H1 (cell line): Measurements from ENCODE around the gene NCAPG2. TPM values are rescaled to one million over a fixed set of nuclear protein-coding genes. Genes with fewer than 3 reads are reported as not detected.

ENCODE experiments used
- CTCF ChIA-PET: fragments of 300-600 bp; sonication (Branson Sonifier 250); formaldehyde crosslinking; loops from one replicate; lab custom pipeline; 2021; ENCODE audit not compliant: partially characterized antibody; lab: Charles Lee
- POLR2A ChIA-PET: fragments of 300-600 bp; sonication (Branson Sonifier 250); formaldehyde crosslinking; loops from one replicate; lab custom pipeline; 2021; ENCODE audit warnings: inconsistent platforms; ENCODE audit not compliant: partially characterized antibody; lab: Charles Lee
- DNase-seq, 2 experiments: peaks; one replicate each; pipeline versions ENCODE4 v3.0.0 to v3.0.0-alpha.2; 2010 to 2022; ENCODE audit warnings: low spot score in 2 of 2, low read depth in 1 of 2, mixed read lengths in 1 of 2
- FAIRE-seq: peaks from 2 replicates; lab custom pipeline; 2011; peaks lifted over from hg19 to GRCh38; lab: Jason Lieb, UNC
- H2AFZ ChIP-seq: 2 replicates; pipeline ENCODE4 v1.8.1; 2012; ENCODE audit warnings: low read length, inconsistent platforms
- H2AK5ac ChIP-seq: 2 replicates; pipeline ENCODE4 v1.6.1; 2013; ENCODE audit warnings: low read depth, low read length
- H2BK120ac ChIP-seq: replicated peaks from 2 replicates; pipeline ENCODE3; 2013; ENCODE audit warnings: low read depth, low read length, inconsistent platforms
- H2BK12ac ChIP-seq: 2 replicates; pipeline ENCODE4 v1.6.1; 2013; ENCODE audit warnings: low read depth, low read length
- H2BK15ac ChIP-seq: 2 replicates; pipeline ENCODE4 v1.6.1; 2013; ENCODE audit warnings: low read length
- H2BK20ac ChIP-seq: 2 replicates; pipeline ENCODE4 v1.6.1; 2013; ENCODE audit warnings: low read length
- H2BK5ac ChIP-seq: 2 replicates; pipeline ENCODE4 v1.6.1; 2013; ENCODE audit warnings: low read depth, low read length
- H3K14ac ChIP-seq: 2 replicates; pipeline ENCODE4 v1.6.1; 2013; ENCODE audit warnings: inconsistent platforms; ENCODE audit not compliant: insufficient read length
- H3K18ac ChIP-seq: 2 replicates; pipeline ENCODE4 v1.6.1; 2013; ENCODE audit warnings: low read length; ENCODE audit errors: extremely low read depth
- H3K23ac ChIP-seq: 2 replicates; pipeline ENCODE4 v1.6.1; 2013; ENCODE audit warnings: inconsistent platforms; ENCODE audit not compliant: insufficient read length
- H3K23me2 ChIP-seq: 2 replicates; pipeline ENCODE4 v1.6.1; 2013; ENCODE audit warnings: low read depth, low read length
- H3K27ac ChIP-seq: 2 replicates; pipeline ENCODE4 v1.6.1; 2011; ENCODE audit warnings: low read depth, low read length, inconsistent platforms
- H3K27me3 ChIP-seq, 4 experiments: replicated peaks in 1 of 4; 1 replicate in 1 of 4; 2 replicates in 3 of 4; pipeline versions ENCODE4 v1.6.1 to v1.8.1; 2011 to 2013; ENCODE audit warnings: low read length in 3 of 4, mild to moderate bottlenecking in 3 of 4, inconsistent platforms in 2 of 4, mixed read lengths in 2 of 4, moderate library complexity in 1 of 4; ENCODE audit not compliant: control insufficient read depth in 3 of 4, insufficient read depth in 3 of 4; ENCODE audit errors: extremely low read depth in 1 of 4
- H3K36me3 ChIP-seq, 4 experiments: 2 replicates each; pipeline versions ENCODE4 v1.6.1 to v1.8.1; 2011 to 2013; ENCODE audit warnings: mild to moderate bottlenecking in 4 of 4, low read length in 3 of 4, moderate library complexity in 2 of 4, control low read depth in 1 of 4, inconsistent platforms in 1 of 4; ENCODE audit not compliant: insufficient read depth in 4 of 4, control insufficient read depth in 2 of 4
- H3K4ac ChIP-seq: replicated peaks from 2 replicates; pipeline ENCODE3; 2013; ENCODE audit warnings: low read length, low read depth, mixed read lengths, inconsistent platforms; ENCODE audit not compliant: insufficient read length
- H3K4me1 ChIP-seq, 4 experiments: replicated peaks in 1 of 4; 1 replicate in 1 of 4; 2 replicates in 3 of 4; pipeline versions ENCODE4 v1.6.1 to v1.8.1; 2011 to 2013; ENCODE audit warnings: low read length in 3 of 4, inconsistent platforms in 2 of 4, mixed read lengths in 1 of 4; ENCODE audit not compliant: insufficient read depth in 4 of 4, control insufficient read depth in 3 of 4
- H3K4me2 ChIP-seq, 2 experiments: 2 replicates each; pipeline versions ENCODE4 v1.6.1 to v1.8.1; 2011 to 2013; ENCODE audit warnings: low read depth in 2 of 2, low read length in 2 of 2, control low read depth in 1 of 2, inconsistent platforms in 1 of 2, mild to moderate bottlenecking in 1 of 2; ENCODE audit not compliant: insufficient read depth in 1 of 2
- H3K4me3 ChIP-seq, 4 experiments: fragments of 200-600, 300-600 bp in 1 of 4; sonication (generic), shearing (Covaris generic), sonication (Bioruptor Twin) in 1 of 4; 2 replicates each; pipeline versions ENCODE4 v1.5.1 to v1.8.1; 2011 to 2016; ENCODE audit warnings: low read length in 4 of 4, low read depth in 3 of 4, control low read depth in 2 of 4, inconsistent platforms in 2 of 4, mild to moderate bottlenecking in 2 of 4, mixed read lengths in 1 of 4, moderate library complexity in 1 of 4; ENCODE audit not compliant: insufficient read depth in 2 of 4; ENCODE audit errors: extremely low read depth in 1 of 4
- H3K56ac ChIP-seq: replicated peaks from 2 replicates; pipeline ENCODE3; 2013; ENCODE audit warnings: low read depth, mild to moderate bottlenecking, mixed read lengths, low read length, inconsistent platforms; ENCODE audit not compliant: insufficient read length
- H3K79me1 ChIP-seq: 2 replicates; pipeline ENCODE4 v1.6.1; 2013; ENCODE audit warnings: low read depth, low read length, control low read depth
- H3K79me2 ChIP-seq, 2 experiments: 2 replicates each; pipeline versions ENCODE4 v1.6.1 to v1.8.1; 2012 to 2013; ENCODE audit warnings: low read length in 2 of 2, mild to moderate bottlenecking in 2 of 2, inconsistent platforms in 1 of 2; ENCODE audit not compliant: insufficient read depth in 2 of 2, control insufficient read depth in 1 of 2
- H3K9ac ChIP-seq, 4 experiments: replicated peaks in 1 of 4; 1 replicate in 1 of 4; 2 replicates in 3 of 4; pipeline versions ENCODE4 v1.6.1 to v1.8.1; 2011 to 2013; ENCODE audit warnings: low read depth in 3 of 4, low read length in 3 of 4, control low read depth in 2 of 4, mild to moderate bottlenecking in 2 of 4, moderate library complexity in 2 of 4, inconsistent platforms in 1 of 4; ENCODE audit errors: extremely low read depth in 1 of 4
- H3K9me3 ChIP-seq, 2 experiments: 2 replicates each; pipeline versions ENCODE4 v1.6.1 to v1.8.1; 2012 to 2013; ENCODE audit warnings: mild to moderate bottlenecking in 2 of 2, moderate library complexity in 2 of 2, control low read depth in 1 of 2, inconsistent platforms in 1 of 2, low read depth in 1 of 2, low read length in 1 of 2, mixed read lengths in 1 of 2; ENCODE audit not compliant: insufficient read depth in 2 of 2
- H4K20me1 ChIP-seq, 2 experiments: replicated peaks in 1 of 2; 2 replicates each; pipeline versions ENCODE3 to v1.8.1; 2011 to 2013; ENCODE audit warnings: inconsistent platforms in 2 of 2, low read length in 2 of 2, mild to moderate bottlenecking in 1 of 2; ENCODE audit not compliant: insufficient read depth in 2 of 2, control insufficient read depth in 1 of 2
- H4K5ac ChIP-seq: 2 replicates; pipeline ENCODE4 v1.6.1; 2013; ENCODE audit warnings: low read length, low read depth, mixed read lengths, inconsistent platforms; ENCODE audit not compliant: insufficient read length
- H4K8ac ChIP-seq: 2 replicates; pipeline ENCODE4 v1.8.0; 2013; ENCODE audit warnings: mild to moderate bottlenecking, moderate library complexity, low read length, inconsistent platforms; ENCODE audit not compliant: insufficient read depth; ENCODE audit errors: extremely low read depth
- H4K91ac ChIP-seq: replicated peaks from 2 replicates; pipeline ENCODE3; 2013; ENCODE audit warnings: low read length, mixed read lengths, inconsistent platforms; ENCODE audit not compliant: insufficient read length
- BACH1 ChIP-seq: IDR thresholded peaks from 2 replicates; pipeline ENCODE4 v1.6.1; 2012; ENCODE audit warnings: low read length, improper control_type of control experiment
- CREB1 ChIP-seq: IDR thresholded peaks from 2 replicates; pipeline ENCODE4 v1.6.1; 2012; ENCODE audit warnings: inconsistent platforms
- CTCF ChIP-seq, 3 experiments: IDR thresholded peaks; 1 replicate in 2 of 3; 2 replicates in 1 of 3; pipeline versions ENCODE4 v1.5.1 to v1.6.1; 2011; ENCODE audit warnings: low read length in 3 of 3, mild to moderate bottlenecking in 3 of 3, inconsistent platforms in 2 of 3, low read depth in 1 of 3, moderate library complexity in 1 of 3; ENCODE audit not compliant: insufficient read depth in 1 of 3; ENCODE audit errors: control extremely low read depth in 1 of 3
- EZH2 ChIP-seq: fragments of 200-600 bp; sonication (generic); IDR thresholded peaks from 2 replicates; pipeline ENCODE4 v1.7.1; 2012; ENCODE audit warnings: low read depth, mild to moderate bottlenecking, moderate library complexity, low read length, inconsistent platforms; ENCODE audit not compliant: severe bottlenecking
- HDAC6 ChIP-seq: IDR thresholded peaks from one replicate; pipeline ENCODE4 v1.7.1; 2012; ENCODE audit warnings: low read depth, mild to moderate bottlenecking, inconsistent platforms, low read length, moderate library complexity
- JUND ChIP-seq: IDR thresholded peaks from 2 replicates; pipeline ENCODE4 v1.6.1; 2011; ENCODE audit warnings: mild to moderate bottlenecking, improper control_type of control experiment, low read length
- MAFK ChIP-seq: IDR thresholded peaks from 2 replicates; pipeline ENCODE4 v1.6.1; 2012; ENCODE audit warnings: low read depth, mild to moderate bottlenecking, improper control_type of control experiment, low read length
- MAX ChIP-seq: IDR thresholded peaks from 2 replicates; pipeline ENCODE4 v1.6.1; 2012; ENCODE audit warnings: inconsistent platforms
- NRF1 ChIP-seq: IDR thresholded peaks from 2 replicates; pipeline ENCODE4 v1.6.1; 2011; ENCODE audit warnings: mild to moderate bottlenecking, low read depth, low read length, improper control_type of control experiment
- POLR2AphosphoS5 ChIP-seq: IDR thresholded peaks from 2 replicates; pipeline ENCODE4 v1.6.1; 2011; ENCODE audit warnings: low read depth, low read length
- SAP30 ChIP-seq: fragments of 300-600 bp; sonication (generic); IDR thresholded peaks from 2 replicates; pipeline ENCODE4 v1.7.1; 2012; ENCODE audit warnings: low read length, moderate library complexity, mild to moderate bottlenecking, inconsistent platforms; ENCODE audit not compliant: insufficient read depth, insufficient replicate concordance
- TEAD4 ChIP-seq: IDR thresholded peaks from 2 replicates; pipeline ENCODE4 v1.6.1; 2012; ENCODE audit warnings: low read depth, low read length, inconsistent platforms, mixed read lengths
- WGBS, 2 experiments: shearing (Covaris generic) in 1 of 2; methylation state at CpG; one replicate each; pipeline versions ENCODE4 v1.1.6 to v1.1.7; 2013 to 2015; ENCODE audit warnings: low lambda C conversion rate in 2 of 2, mixed read lengths in 2 of 2, inconsistent platforms in 1 of 2, low coverage in 1 of 2, missing lambda C conversion rate in 1 of 2; ENCODE audit not compliant: insufficient replicate concordance in 2 of 2, insufficient coverage in 1 of 2, insufficient read length in 1 of 2; ENCODE audit errors: extremely low coverage in 1 of 2, missing lambda C conversion rate in 1 of 2; 5-methylcytosine and 5-hydroxymethylcytosine counted together
- polyA plus RNA-seq, 7 experiments: library from polyadenylated mRNA; depleted of rRNA in 3 of 7; stranded (reverse) in 5 of 7; unstranded in 2 of 7; fragments of >200 nt in 5 of 7; fragments of 200-250 nt in 2 of 7; gene quantifications; 1 replicate in 5 of 7; 2 replicates in 1 of 7; 4 replicates in 1 of 7; pipeline versions ENCODE4 v1.2.1 to v1.2.3, GENCODE V29; 2011 to 2013; ENCODE audit warnings: missing spikeins in 2 of 7, mixed read lengths in 2 of 7
- total RNA-seq: library from RNA; stranded (reverse); fragmentation: NEBNext Ultra II Directional; extraction: Animal tissue kit (Norgen Biotek cat#: 25700); gene quantifications from 2 replicates; pipeline ENCODE4 v1.2.1, GENCODE V29; 2021

The NCAPG2 gene
- total and polyA plus RNA-seq, 2 of the 8 experiments (the other 6 are each of a cell fraction or from before 2014, with no cell fraction given), result 49.9 to 119 TPM

GRCh38 chr7:158680754-158681153, 23.9 kb downstream of the NCAPG2 start:
- H2BK120ac ChIP-seq, result no peak overlapping the region
- H3K27ac ChIP-seq, result no peak overlapping the region
- peaks cover 17 to 91% (median 58%) of the 10 kb centered on the region in 4 experiments for H3K36me3 ChIP-seq
- peaks cover 0 to 5% of the 10 kb centered on the region in 2 experiments; a peak in 1 of 4 replicates for H3K79me2 ChIP-seq
- no peak overlapping the region for H3K56ac ChIP-seq
- POLR2A ChIA-PET, result interaction anchor here (1.4 to 2.0 kb wide), 3 partner anchors 9 to 11 kb away, joined by 4 to 10 read pairs (median 6); no protein-coding TSS in a partner anchor
- H2AFZ ChIP-seq, result no peak overlapping the region
- CTCF ChIA-PET, result no interaction called here
- no peak overlapping the region for H4K91ac ChIP-seq
- no peak overlapping the region for H3K14ac ChIP-seq
- H3K23ac ChIP-seq, result no peak overlapping the region
- H3K4me3 ChIP-seq, result no peak overlapping the region
- no peak overlapping the region for H4K8ac ChIP-seq
- no peak overlapping the region for H3K9ac ChIP-seq
- FAIRE-seq (no peak), DNase-seq (no peak)
- no peak overlapping the region for H3K18ac ChIP-seq
- H3K79me1 ChIP-seq, result peaks cover 6% of the 10 kb centered on the region; the same call in 1 of the 2 replicates
- H4K5ac ChIP-seq, result no peak overlapping the region
- no peak overlapping the region for H2BK5ac ChIP-seq
- H3K23me2 ChIP-seq, result no peaks in the 10 kb centered on the region
- H3K27me3 ChIP-seq, result no peaks in the 10 kb centered on the region
- H4K20me1 ChIP-seq, result peaks cover 3 to 5% of the 10 kb centered on the region in 2 experiments
- H2AK5ac ChIP-seq, result no peak overlapping the region
- no peak overlapping the region for H2BK20ac ChIP-seq
- H3K4me2 ChIP-seq, result no peak overlapping the region
- H3K4me1 ChIP-seq, result no peaks in the 10 kb centered on the region
- no peak overlapping the region for H3K4ac ChIP-seq
- no peak overlapping the region for H2BK12ac ChIP-seq
- 67% methylated on average over 3 of the region's 3 CpGs; no CpG with 5 or more reads in 1 of the 2 experiments for WGBS, 2 experiments
- no peaks in the 10 kb centered on the region for H3K9me3 ChIP-seq
- no peak overlapping the region for H2BK15ac ChIP-seq
- TF ChIP-seq SAP30 (no peak), TEAD4 (no peak), CREB1 (no peak), BACH1 (no peak), MAFK (no peak), JUND (no peak), CTCF (IDR thresholded peaks at IDR 0.05; ENCODE audit: control extremely low read depth in 1 of 3, insufficient read depth in 1 of 3, low read depth in 1 of 3, low read length in 3 of 3) (no peak), EZH2 (no peak), MAX (no peak), POLR2AphosphoS5 (no peak), NRF1 (no peak), HDAC6 (no peak)
